HG03565 (cell line): ENCODE measurements around the gene FBXO11.
A peak's percentile ranks its signal among the peaks of the same experiment; 100 is the strongest.

ENCODE experiments used
- ATAC-seq: cut with Tn5 transposase; IDR thresholded peaks from one replicate; pipeline ENCODE4 v1.9.1; 2021; ENCODE audit warnings: mild to moderate bottlenecking, moderate library complexity; ENCODE audit not compliant: unreplicated experiment

FBXO11 gene

DNA sequence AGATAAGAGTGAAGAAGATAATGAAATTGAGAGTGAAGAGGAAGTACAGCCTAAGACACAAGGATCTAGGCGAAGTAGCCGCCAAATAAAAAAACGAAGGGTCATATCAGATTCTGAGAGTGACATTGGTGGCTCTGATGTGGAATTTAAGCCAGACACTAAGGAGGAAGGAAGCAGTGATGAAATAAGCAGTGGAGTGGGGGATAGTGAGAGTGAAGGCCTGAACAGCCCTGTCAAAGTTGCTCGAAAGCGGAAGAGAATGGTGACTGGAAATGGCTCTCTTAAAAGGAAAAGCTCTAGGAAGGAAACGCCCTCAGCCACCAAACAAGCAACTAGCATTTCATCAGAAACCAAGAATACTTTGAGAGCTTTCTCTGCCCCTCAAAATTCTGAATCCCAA, 107.7 kb downstream of the FBXO11 start:
- ATAC-seq = no peak

DNA sequence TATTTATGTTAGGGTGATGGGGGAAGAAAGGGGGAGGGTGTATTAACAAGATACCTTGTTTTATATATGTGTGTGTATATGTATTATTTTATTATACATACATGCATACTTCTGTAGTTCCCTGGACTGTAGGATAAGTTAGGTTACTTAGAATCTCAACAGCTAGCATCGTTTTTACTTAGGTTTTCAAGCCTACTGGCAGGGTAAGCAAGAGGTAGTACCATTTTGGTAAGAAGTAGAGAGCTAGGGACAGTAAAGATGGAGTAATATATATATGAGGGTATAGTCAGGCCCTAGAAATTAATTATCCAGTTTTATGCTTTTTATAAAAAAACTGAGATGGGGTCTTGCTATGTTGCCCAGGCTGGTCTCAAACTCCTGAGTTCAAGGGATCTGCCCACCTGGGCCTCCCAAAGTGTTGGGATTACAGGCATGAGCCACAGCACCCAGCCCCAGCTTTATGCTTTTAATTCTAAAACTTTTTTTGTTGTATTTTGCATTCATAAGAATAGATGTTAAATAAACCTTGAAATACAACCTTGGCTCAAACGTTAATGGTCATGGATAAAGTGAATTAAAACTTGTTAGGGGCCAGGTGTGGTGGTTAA, 110.1 kb downstream of the FBXO11 start:
- ATAC-seq = no peak

DNA sequence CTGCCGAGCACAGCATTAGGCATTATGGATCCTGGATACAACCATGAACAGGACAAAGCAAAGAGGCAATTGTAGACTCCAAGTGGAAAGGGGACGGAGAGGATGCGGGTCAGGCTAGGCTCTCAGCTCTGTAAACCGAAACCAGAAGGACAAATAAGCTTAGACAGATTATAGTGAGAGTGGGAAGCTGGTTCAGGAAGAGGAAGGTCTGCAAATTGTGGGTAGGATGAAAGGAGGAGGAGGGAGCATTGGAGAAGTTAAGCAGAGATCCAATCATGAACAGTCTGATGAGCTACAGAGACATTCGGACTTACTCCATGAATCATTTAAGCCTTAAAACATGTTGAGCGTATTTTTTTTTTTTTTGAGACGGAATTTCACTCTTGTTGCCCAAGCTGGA, 120.3 kb downstream of the FBXO11 start:
- ATAC-seq = no peak

DNA sequence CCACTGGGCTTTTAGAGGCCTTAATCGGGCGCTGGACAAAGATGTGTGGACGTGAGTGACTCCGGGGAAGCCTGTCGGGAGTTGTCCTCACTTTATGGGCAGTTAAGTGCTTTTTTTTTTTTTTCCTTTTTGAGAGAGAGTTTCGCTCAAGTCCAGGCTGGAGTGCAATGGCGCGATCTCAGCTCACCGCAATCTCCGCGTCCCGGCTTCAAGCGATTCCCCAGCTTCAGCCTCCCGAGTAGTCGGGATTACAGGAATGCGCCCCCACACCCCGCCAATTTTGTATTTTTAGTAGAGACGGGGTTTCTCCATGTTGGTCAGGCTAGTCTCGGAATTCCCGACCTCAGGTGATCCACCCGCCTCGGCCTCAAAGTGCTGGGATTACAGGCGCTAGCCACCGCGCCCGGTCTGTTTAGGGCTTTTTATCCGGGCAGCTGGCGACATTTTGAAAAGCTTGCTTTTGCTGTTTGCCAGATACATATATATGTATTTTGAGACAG, 121.9 kb downstream of the FBXO11 start:
- ATAC-seq = no peak

DNA sequence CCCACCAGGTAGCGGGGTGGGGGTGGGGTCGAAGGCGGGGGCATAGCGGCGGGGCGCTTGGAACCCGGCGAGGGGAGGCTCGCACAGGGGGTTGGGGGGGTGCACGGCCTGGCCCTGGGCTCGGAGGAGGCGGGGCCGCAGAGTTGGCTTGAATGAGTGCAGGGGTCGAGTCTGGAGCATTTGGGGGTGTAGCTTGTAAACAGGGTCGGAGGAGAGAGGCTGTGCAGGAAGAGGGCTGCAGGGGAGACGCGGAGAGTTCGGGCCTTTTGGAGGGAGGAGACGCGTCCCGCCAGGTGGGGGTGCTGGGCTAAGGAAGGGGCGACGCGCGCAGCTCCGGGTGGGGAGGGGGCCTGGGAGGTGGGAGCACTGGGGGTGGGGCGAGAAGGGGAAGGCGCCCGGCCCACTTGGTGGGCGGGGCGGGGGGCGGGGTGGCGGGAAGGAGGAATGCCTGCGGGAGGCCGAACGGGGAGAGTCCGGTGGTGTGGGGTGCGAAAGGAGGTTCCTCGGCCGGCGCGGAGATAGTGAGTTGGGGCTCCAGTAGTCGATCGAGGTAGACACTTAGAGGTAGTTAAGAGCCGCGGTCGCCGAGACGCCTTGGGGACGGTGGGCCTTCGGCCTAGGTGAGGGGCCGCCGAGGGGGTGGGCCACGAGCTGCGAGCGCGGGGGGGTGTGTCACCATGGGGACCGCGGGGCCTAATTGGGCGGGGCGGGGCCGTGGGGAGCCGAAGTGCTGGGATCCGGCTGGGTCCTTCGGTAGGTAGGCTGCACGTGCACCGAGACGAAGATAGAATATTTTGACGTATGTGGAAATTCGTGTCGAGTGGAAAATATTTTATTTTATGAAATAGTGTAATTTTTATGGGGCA, 122.6 kb downstream of the FBXO11 start:
- ATAC-seq = no peak

DNA sequence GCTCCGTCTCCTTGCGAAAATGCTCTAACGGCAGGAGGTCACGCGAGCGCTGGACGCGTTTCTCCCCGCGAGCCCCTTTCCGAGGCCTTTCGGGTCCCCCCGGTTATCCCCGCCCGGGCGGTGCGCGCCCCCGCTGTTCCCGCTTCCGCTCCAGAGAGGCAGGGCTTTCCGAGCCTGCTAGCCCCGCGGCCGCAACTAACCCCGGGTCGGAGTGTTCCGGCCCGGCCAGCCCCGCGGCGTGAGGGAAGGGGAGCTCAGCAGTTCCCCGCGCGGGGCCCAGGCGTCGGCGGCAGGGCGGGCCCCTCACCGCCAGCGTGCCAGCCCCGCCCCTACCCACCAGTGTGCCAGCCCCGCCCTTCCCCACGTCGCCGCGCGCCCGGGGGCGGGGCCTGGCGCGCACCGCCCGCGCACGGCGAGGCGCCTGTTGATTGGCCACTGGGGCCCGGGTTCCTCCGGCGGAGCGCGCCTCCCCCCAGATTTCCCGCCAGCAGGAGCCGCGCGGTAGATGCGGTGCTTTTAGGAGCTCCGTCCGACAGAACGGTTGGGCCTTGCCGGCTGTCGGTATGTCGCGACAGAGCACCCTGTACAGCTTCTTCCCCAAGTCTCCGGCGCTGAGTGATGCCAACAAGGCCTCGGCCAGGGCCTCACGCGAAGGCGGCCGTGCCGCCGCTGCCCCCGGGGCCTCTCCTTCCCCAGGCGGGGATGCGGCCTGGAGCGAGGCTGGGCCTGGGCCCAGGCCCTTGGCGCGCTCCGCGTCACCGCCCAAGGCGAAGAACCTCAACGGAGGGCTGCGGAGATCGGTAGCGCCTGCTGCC, 123.4 kb downstream of the FBXO11 start, which contains the start of gene MSH6:
Gene MSH6 (plus strand): TSS at position 475 of the 815 bp plus-strand sequence. CDS start 89 bp downstream, at position 564.
- ATAC-seq = peak; percentile 79

DNA sequence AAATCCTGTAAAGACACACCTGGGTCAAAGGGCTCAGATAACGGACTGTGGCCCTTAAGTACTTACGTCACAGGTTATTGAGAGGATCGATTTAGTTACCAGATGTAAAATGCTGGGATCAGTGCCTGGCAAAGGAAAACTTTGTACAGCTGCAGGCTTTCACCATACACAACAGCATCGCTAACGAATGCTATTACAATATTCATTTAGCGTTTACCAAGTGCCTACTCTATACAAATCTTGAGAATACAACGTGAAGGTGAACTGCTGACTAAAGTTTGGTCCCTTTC, 124.0 kb downstream of the FBXO11 start:
- ATAC-seq = no peak

DNA sequence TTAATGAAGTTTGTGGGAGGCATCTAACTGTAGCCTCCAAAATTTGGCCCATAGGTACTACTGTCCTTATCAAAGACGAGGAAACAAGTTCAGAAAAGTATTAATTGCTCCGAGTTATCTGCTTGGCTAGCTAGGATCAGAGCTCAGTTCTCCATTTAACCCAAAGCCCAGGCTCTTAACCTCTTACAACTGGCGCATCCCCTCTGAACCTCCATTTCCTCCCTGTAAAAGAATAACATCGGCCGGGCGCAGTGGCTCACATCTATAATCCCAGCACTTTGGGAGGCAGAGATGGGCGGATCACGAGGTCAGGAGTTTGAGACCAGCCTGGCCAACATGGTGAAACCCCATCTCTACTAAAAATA, 126.9 kb downstream of the FBXO11 start:
- no peak for ATAC-seq

DNA sequence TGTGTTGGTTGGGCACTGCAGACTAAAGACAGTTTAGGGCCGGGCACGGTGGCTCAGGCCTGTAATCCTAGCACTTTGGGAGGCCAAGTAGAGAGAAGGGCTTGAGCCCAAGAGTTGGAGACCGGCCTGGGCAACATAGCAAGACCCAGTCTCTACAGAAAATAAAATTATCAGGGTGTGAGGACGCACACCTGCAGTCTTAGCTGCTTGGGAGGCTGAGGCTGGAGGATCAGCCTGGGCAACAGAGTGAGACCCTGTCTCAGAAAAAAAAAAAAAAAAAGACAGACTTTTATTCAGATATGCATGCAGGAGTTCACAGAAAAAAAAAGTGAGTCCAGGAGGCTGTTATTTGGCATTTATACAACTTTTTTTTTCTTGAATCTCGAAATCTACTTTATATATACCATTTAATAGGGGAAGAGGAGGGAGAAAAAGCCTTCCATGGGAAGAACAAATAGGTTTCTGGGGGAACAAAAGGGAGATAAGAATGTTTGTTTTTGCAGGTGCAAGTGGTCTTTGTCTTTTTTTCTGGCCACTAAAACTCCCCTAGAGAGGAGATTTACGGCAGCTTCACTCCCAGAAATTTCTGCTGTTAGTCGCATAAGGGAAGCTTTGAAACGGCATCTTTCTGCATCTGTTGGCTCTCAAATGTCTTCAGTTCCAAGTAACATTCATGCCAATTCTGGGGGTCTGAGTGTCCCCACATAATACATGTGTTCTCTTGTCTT, 127.4 kb downstream of the FBXO11 start:
- ATAC-seq = no peak

DNA sequence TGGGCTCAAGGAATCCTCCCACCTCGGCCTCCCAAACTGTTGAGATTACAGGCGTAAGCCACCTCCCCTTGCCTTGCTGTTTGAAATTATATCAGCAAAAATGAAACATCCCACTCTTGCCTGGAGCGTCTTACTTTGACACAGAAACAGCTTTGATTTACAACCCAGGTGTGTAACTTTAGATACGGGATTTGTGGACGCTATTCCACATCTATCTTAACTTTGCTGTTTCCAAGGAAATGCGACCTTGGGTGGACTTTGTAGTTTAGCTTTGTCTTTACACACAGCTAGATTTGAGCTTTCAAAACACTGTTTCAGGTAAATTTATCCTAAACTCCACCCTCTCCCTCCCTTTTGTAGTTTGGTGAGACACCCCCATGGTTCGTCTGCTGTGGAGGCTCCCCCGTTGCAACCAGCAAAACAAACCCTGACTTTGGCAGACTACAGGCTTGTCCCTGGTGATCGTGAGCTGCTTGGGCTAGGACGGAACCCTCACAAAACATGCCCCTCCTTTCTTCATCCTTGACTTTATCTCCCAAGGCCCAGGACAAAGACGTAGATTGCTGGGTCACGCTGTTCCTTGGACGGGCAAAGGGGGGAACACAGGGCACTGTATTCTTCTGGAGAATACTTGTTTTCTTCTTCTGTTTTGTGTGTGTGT, 128.9 kb downstream of the FBXO11 start:
- no peak for ATAC-seq

DNA sequence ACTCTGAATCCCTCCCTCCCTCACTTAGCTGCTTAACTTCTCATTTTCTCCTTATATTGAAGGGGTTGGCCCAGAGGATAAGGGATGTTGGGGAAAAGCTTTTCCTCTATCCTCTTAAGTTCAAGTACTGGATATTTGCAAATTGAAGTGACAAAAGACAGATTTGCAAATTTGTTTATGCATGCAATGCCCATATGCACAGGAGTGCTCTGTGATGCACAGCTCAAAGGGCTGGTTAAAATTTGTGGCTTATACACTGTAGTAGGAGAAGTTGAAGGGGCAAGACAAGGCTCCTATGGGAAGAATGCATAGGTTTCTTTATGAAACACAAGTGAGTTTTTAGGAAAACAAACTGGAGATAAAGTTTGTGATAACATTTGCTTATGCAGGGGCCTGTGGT, 131.7 kb downstream of the FBXO11 start:
- ATAC-seq = no peak

DNA sequence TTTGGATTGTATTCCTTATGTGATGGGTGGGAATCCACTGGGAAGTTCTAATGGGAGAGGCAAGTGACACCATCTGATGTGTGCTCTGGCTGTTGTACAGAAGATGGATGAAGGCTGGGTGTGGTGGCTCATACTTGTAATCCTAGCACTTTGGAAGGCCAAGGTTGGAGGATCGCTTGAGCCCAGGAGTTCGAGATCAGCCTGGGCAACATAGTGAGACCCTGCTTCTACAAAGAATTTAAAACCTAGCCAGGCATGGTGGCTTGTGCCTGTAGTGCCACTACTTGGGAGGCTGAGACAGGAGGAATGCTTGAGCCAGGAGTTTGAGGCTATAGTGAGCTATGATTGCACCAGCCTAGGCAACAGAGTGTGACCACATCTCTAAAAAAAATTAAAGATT, 134.0 kb downstream of the FBXO11 start:
- no peak for ATAC-seq

DNA sequence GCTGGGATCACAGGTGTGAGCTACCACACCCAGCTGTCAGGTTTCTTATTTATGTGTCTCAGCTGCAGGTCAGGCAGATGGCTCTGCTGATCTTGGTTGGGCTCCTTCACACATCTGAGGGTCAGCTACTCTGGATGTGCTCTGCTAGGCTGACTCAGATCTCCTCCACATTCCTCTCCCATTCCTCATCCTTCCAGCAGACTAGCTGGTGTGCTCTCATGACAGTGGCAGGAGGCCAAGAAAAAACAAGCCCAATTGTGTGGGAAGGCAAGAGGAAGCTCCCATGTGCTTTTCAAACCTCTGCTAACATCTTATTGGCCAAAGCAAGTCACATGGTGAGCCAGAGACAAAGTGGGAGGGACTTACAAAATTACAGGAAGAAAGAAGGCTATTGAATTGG, 135.1 kb downstream of the FBXO11 start:
- no peak for ATAC-seq

DNA sequence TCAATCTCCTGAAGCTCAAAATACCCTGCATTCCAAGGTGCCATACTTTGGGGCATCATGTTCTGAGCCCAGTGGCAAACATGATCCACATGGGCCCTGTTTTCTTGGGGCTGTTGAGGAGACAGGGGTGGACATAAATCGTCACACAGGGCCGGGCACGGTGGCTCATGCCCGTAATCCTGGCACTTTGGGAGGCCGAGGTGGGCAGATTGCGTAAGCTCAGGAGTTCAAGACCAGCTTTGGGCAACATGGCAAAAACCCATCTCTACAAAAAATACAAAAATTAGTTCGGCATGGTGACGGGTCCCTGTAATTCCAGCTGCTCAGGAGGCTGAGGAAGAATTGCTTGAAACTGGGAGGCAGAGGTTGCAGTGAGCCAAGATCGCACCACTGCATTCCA, 137.0 kb downstream of the FBXO11 start:
- ATAC-seq = no peak

DNA sequence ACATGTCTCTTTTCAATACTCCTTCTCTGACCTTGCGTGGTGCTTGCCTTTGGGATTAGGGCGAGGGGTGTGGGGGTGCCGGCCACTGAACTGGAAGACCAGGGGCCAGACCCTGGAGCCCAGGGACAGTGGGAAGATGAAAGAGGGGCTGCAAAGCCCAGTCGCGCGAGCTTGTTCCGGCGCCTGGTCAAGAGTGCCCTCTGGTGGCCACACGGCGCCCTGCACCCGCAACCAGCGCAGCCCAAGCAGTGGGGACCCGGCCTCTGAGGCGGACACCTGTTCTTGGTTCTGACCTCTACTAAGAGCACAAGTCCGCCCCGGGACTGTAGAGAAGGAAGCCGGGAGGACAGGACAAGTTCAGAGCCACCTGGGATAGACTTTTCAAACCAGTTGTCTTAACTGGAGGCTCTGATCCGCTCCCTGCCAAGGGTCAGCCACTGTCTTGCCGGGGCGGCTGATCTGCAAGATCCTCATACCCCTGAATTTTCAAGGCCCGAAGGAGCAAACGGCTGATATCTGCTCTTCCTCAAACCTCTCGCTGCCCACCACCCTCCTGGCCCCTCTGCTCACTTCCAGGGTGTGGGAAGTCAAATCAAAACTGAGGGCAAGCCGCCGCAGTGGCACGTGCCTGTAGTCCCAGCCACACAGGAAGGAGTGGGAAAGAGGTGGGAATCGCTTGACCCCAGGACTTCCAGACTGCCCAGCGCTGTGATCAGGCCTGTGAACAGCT, 138.3 kb downstream of the FBXO11 start:
- peak; percentile 45 for ATAC-seq

DNA sequence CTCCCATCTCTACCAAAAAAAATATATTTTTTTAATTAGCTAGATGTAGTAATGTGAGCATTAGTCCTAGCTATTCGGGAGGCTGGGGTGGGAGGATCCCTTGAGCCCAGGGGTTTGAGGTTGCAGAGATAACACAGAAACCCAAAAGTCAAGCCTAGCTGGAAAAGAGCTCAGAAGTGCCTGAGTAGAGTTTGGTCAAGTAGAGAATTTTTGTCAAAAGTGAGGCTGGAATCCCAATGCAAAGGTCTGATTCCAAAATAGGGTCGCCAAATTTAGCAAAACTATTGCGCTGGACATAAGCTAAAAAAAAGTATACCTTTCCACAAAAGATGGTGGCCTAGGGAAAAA, 138.8 kb downstream of the FBXO11 start:
- ATAC-seq = no peak

DNA sequence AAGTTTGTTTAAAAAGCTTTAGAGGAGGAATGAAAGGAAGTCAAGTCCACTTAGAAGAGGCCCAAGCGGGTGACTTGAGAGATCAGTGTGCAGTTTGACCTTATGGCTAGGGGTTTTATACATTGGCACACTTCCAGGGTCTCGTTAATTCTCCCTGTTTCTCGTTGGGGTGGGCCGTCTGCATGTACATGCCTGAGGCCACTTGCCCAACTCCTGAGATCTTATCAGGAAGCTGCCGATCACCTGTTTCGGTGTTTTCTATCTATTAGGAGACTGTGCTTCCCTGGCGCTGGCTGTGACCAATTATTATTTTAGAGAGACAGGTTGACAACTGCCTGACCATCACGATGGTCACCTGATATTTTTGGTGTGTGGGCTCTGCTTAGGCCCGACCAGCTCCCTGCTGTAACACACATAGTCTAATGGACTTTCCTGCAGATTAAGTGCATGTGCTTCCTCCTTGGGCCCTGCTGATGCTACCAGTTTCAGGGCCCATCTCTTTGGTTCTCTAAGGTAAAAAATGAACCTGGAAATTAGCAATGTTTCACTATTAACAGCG, 154.4 kb downstream of the FBXO11 start:
- ATAC-seq = peak; percentile 24

DNA sequence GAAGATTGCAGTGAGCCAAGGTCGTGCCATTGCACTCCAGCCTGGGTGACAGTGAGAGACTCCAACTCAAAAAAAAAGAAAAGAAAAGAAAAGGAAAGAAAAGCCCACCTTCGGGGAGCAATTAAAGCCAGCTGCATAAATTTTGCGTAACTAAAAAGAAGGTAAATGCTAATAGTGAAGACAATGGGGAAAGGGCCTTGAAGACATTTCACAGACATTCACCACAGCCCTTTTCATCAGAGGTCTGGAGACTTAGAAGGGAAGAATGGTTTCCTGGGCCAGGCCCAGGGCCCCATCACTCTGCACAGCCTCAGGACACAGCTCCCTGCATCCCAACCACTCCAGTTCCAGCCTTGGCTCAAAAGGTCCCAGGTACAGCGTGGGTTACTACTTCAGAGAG, 158.4 kb downstream of the FBXO11 start:
- no peak for ATAC-seq

DNA sequence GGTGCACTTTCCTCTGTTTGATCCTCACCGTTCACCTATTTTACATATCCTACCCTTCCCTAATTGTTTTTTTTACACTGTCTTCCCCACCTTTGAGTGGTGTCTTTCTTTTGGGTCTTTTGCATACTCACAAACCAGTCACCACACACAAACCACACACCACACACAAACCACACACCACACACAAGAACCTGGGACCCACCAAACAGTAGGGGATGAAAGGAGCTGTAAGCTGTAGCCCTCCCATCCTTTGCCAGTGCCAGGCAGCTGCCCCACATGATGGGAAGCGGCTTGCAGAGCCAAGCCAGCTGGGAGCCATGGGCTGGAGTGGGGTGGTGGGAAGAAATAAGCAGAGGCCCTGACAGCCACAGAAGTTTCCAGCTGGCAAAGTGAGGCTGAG, 162.2 kb downstream of the FBXO11 start:
- no peak for ATAC-seq

DNA sequence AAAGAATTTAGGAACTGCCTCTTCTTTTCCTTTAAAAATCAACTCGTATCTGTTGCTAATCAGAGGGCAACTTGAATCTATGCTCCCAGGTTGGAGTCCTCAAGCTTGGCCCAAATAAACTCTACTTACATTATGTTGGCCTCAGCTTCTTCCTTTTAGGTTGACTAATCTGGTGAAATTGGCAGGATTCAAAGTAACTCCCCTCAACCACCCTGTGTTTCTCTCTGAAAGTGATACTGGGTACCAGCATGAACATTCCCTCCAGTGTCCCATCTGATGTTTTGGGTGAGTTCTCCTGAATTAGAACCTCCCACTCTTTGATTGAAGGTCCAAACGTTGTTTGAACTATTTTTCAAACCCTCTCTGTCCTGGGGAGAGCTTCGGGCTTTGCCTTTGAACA, 164.7 kb downstream of the FBXO11 start:
- no peak for ATAC-seq
